Measurements from ENCODE around the gene FGF23. TPM values are rescaled to one million over a fixed set of nuclear protein-coding genes. Genes with fewer than 3 reads are reported as not detected.

FGF23 gene
- polyA plus RNA-seq, 1 donor from 2014 or later: not detected

DNA sequence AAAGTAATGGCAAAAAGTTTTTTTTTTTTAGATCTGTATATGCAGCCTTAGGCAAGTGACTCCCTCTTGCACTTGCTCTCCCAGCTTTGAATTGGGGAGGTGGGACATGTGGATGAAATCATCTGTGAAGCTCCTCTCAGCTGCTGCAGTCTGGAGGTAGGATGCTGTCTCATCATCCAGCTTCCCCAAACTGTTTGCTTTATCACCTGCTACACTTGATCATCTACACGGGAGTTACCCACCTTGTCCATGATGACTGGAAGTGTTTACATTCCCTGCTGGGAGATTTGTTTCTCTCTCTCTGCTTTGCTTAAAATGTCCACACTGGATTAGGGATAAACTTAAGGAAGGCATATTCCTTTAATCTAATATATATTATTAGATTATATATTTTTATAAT lies 8.5 kb upstream of the FGF23 start:
- Histone ChIP-seq H3K27me3 (ENCODE audit: insufficient read depth, low read depth, low read length) (no peaks in the 10 kb centered on the region), H3K9me2 (ENCODE audit: insufficient read depth, low read length) (no peaks in the 10 kb centered on the region), H3F3A (ENCODE audit: insufficient read depth, low read length, poor library complexity, severe bottlenecking) (no peaks in the 10 kb centered on the region), H3K27ac (ENCODE audit: low read length) (no peak overlapping the region), H3K4me3 (ENCODE audit: low read length) (no peak overlapping the region), H3K36me3 (ENCODE audit: insufficient read depth, low read length) (no peaks in the 10 kb centered on the region), H3K79me2 (replicated peaks; ENCODE audit: insufficient read depth, low read length) (no peaks in the 10 kb centered on the region), H2AFZ (ENCODE audit: low read depth, low read length) (no peak overlapping the region), H4K20me1 (ENCODE audit: insufficient read depth) (no peaks in the 10 kb centered on the region), H3K9ac (ENCODE audit: low read length) (no peak overlapping the region), H3K9me3 (ENCODE audit: low read length) (no peaks in the 10 kb centered on the region), H3K4me2 (ENCODE audit: low read length) (no peak overlapping the region)
- TF ChIP-seq RAD21 (conservative IDR thresholded peaks at IDR 0.05) (no peak), EZH2 (IDR thresholded peaks at IDR 0.05; ENCODE audit: borderline replicate concordance, insufficient read depth, low read length, poor library complexity, severe bottlenecking) (no peak), TAF1 (IDR thresholded peaks at IDR 0.05; ENCODE audit: low read depth) (no peak), SMC3 (conservative IDR thresholded peaks at IDR 0.05; ENCODE audit: poor library complexity) (no peak), EP300 (conservative IDR thresholded peaks at IDR 0.05; ENCODE audit: poor library complexity, severe bottlenecking) (no peak), POLR2AphosphoS5 (IDR thresholded peaks at IDR 0.05) (no peak), MXI1 (conservative IDR thresholded peaks at IDR 0.05; ENCODE audit: poor library complexity, severe bottlenecking) (no peak)
- TF ChIP-seq, protein P1, sequence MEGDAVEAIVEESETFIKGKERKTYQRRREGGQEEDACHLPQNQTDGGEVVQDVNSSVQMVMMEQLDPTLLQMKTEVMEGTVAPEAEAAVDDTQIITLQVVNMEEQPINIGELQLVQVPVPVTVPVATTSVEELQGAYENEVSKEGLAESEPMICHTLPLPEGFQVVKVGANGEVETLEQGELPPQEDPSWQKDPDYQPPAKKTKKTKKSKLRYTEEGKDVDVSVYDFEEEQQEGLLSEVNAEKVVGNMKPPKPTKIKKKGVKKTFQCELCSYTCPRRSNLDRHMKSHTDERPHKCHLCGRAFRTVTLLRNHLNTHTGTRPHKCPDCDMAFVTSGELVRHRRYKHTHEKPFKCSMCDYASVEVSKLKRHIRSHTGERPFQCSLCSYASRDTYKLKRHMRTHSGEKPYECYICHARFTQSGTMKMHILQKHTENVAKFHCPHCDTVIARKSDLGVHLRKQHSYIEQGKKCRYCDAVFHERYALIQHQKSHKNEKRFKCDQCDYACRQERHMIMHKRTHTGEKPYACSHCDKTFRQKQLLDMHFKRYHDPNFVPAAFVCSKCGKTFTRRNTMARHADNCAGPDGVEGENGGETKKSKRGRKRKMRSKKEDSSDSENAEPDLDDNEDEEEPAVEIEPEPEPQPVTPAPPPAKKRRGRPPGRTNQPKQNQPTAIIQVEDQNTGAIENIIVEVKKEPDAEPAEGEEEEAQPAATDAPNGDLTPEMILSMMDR (IDR thresholded peaks at IDR 0.05; ENCODE audit: poor library complexity, severe bottlenecking): no peak
- TF ChIP-seq, protein P2, sequence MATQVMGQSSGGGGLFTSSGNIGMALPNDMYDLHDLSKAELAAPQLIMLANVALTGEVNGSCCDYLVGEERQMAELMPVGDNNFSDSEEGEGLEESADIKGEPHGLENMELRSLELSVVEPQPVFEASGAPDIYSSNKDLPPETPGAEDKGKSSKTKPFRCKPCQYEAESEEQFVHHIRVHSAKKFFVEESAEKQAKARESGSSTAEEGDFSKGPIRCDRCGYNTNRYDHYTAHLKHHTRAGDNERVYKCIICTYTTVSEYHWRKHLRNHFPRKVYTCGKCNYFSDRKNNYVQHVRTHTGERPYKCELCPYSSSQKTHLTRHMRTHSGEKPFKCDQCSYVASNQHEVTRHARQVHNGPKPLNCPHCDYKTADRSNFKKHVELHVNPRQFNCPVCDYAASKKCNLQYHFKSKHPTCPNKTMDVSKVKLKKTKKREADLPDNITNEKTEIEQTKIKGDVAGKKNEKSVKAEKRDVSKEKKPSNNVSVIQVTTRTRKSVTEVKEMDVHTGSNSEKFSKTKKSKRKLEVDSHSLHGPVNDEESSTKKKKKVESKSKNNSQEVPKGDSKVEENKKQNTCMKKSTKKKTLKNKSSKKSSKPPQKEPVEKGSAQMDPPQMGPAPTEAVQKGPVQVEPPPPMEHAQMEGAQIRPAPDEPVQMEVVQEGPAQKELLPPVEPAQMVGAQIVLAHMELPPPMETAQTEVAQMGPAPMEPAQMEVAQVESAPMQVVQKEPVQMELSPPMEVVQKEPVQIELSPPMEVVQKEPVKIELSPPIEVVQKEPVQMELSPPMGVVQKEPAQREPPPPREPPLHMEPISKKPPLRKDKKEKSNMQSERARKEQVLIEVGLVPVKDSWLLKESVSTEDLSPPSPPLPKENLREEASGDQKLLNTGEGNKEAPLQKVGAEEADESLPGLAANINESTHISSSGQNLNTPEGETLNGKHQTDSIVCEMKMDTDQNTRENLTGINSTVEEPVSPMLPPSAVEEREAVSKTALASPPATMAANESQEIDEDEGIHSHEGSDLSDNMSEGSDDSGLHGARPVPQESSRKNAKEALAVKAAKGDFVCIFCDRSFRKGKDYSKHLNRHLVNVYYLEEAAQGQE (IDR thresholded peaks at IDR 0.05; ENCODE audit: borderline replicate concordance): no peak

DNA sequence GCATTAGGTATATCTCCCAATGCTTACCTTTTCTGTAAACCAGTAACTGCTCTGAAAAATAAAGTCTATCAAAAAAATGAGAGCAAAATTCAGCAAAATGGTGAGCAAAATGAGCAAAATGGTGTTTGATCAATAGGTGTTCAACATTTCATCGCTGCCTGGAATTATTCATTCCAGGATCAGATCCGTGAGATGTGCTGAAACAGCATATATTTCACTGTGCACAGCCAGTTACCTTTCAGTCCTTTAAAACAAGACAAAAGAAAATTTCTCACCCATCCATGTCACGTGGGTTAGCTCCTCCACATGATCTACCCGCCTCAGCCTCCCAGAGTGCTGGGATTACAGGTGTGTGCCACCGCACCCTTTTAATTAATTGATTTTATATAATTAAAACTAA lies 8.1 kb upstream of the FGF23 start:
- H3K9me2 ChIP-seq (ENCODE audit: insufficient read depth, low read length): no peaks in the 10 kb centered on the region
- H3K27me3 ChIP-seq (ENCODE audit: insufficient read depth, low read depth, low read length): no peaks in the 10 kb centered on the region
- H3K4me2 ChIP-seq (ENCODE audit: low read length): no peak overlapping the region
- no peak overlapping the region for H3K9ac ChIP-seq (ENCODE audit: low read length)
- H4K20me1 ChIP-seq (ENCODE audit: insufficient read depth): no peaks in the 10 kb centered on the region
- no peak overlapping the region for H3K27ac ChIP-seq (ENCODE audit: low read length)
- H3K36me3 ChIP-seq (ENCODE audit: insufficient read depth, low read length): no peaks in the 10 kb centered on the region
- no peaks in the 10 kb centered on the region for H3F3A ChIP-seq (ENCODE audit: insufficient read depth, low read length, poor library complexity, severe bottlenecking)
- H2AFZ ChIP-seq (ENCODE audit: low read depth, low read length): no peak overlapping the region
- H3K79me2 ChIP-seq (replicated peaks; ENCODE audit: insufficient read depth, low read length): no peaks in the 10 kb centered on the region
- no peak overlapping the region for H3K4me3 ChIP-seq (ENCODE audit: low read length)
- TF ChIP-seq EZH2 (IDR thresholded peaks at IDR 0.05; ENCODE audit: borderline replicate concordance, insufficient read depth, low read length, poor library complexity, severe bottlenecking) (no peak), MXI1 (conservative IDR thresholded peaks at IDR 0.05; ENCODE audit: poor library complexity, severe bottlenecking) (no peak), TAF1 (IDR thresholded peaks at IDR 0.05; ENCODE audit: low read depth) (no peak)
- no peaks in the 10 kb centered on the region for H3K9me3 ChIP-seq (ENCODE audit: low read length)

DNA sequence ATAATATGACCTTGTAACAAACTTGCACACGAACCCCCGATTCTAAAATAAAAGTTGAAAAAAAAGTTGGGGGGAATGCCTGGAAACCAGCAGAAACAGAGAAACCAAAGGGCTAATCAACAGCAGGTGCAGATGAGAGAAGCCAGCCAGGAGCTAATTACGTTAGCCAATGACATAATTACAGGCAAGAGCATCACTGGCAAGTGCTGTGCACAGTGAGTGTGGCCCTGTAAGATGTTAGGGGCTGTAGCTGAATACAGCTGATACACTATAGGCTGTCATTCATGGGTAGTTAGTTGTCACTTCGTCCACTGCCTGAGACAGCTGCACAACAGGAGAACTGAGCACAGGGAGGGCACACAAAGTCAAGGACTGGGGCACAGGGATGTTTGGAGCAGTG lies 7.3 kb upstream of the FGF23 start:
- no peaks in the 10 kb centered on the region for H3K9me3 ChIP-seq (ENCODE audit: low read length)
- H3F3A ChIP-seq (ENCODE audit: insufficient read depth, low read length, poor library complexity, severe bottlenecking): no peaks in the 10 kb centered on the region
- H3K27ac ChIP-seq (ENCODE audit: low read length): no peak overlapping the region
- no peaks in the 10 kb centered on the region for H3K79me2 ChIP-seq (replicated peaks; ENCODE audit: insufficient read depth, low read length)
- H3K4me3 ChIP-seq (ENCODE audit: low read length): no peak overlapping the region
- H4K20me1 ChIP-seq (ENCODE audit: insufficient read depth): no peaks in the 10 kb centered on the region
- H3K27me3 ChIP-seq (ENCODE audit: insufficient read depth, low read depth, low read length): no peaks in the 10 kb centered on the region
- no peaks in the 10 kb centered on the region for H3K9me2 ChIP-seq (ENCODE audit: insufficient read depth, low read length)
- no peaks in the 10 kb centered on the region for H3K36me3 ChIP-seq (ENCODE audit: insufficient read depth, low read length)
- no peak overlapping the region for H3K4me2 ChIP-seq (ENCODE audit: low read length)
- H3K9ac ChIP-seq (ENCODE audit: low read length): no peak overlapping the region
- H2AFZ ChIP-seq (ENCODE audit: low read depth, low read length): no peak overlapping the region
- TF ChIP-seq, protein P2 (IDR thresholded peaks at IDR 0.05; ENCODE audit: borderline replicate concordance): no peak
- TF ChIP-seq MXI1 (conservative IDR thresholded peaks at IDR 0.05; ENCODE audit: poor library complexity, severe bottlenecking) (no peak), POLR2AphosphoS5 (IDR thresholded peaks at IDR 0.05) (no peak), EZH2 (IDR thresholded peaks at IDR 0.05; ENCODE audit: borderline replicate concordance, insufficient read depth, low read length, poor library complexity, severe bottlenecking) (no peak), EP300 (conservative IDR thresholded peaks at IDR 0.05; ENCODE audit: poor library complexity, severe bottlenecking) (no peak), RAD21 (conservative IDR thresholded peaks at IDR 0.05) (no peak), TAF1 (IDR thresholded peaks at IDR 0.05; ENCODE audit: low read depth) (no peak), SMC3 (conservative IDR thresholded peaks at IDR 0.05; ENCODE audit: poor library complexity) (no peak)
- TF ChIP-seq, protein P1 (IDR thresholded peaks at IDR 0.05; ENCODE audit: poor library complexity, severe bottlenecking): no peak

All from neural cell (in vitro differentiated cells).